GM18909 (cell line): ENCODE data around the gene NR2C2AP.
"Not testable (repeated sequence)": the region's sequence is repeated elsewhere in the genome, so short reads cannot be mapped to it uniquely, and the experiment has no call there.

Experiments used
- ATAC-seq: cut with Tn5 transposase; IDR thresholded peaks from one replicate; pipeline ENCODE4 v1.9.1; 2021; ENCODE audit warnings: mild to moderate bottlenecking; ENCODE audit not compliant: unreplicated experiment, poor library complexity

Gene NR2C2AP

DNA sequence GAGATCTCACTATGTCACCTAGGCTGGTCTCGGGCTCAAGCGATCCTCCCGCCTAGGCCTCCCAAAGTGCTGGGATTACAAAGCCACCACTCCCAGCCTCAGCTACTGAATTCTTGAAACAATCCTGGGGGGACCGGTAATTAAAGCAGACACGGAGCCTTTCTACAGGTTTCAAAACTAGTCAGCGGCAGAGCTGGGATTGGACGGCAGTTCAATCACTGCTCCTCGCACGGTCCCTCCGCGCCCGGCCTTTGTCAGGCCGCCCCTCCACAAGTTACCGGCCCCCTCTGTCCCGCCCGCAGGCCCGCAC, 11.5 kb downstream of the NR2C2AP start:
- no peak for ATAC-seq

DNA sequence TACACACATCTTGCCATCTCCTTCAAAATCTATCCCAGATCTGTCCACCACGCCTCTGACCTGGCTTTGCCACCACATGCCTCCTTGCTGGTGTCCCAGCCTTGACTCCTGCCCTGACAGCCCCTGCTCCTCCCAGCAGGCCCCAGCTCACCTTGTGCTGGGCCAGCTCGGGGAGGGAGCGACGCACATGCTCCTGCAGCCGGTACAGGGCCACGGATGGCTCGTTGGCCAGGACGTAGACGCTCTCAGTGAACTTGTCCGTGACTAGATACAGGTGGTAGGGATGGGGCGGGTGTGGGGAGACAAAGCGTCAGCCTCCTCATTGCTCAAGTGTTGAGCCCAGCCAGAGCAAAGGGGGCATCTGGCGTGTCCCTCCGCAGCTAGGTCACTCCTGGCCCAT, 16.5 kb downstream of the NR2C2AP start:
- no peak for ATAC-seq

DNA sequence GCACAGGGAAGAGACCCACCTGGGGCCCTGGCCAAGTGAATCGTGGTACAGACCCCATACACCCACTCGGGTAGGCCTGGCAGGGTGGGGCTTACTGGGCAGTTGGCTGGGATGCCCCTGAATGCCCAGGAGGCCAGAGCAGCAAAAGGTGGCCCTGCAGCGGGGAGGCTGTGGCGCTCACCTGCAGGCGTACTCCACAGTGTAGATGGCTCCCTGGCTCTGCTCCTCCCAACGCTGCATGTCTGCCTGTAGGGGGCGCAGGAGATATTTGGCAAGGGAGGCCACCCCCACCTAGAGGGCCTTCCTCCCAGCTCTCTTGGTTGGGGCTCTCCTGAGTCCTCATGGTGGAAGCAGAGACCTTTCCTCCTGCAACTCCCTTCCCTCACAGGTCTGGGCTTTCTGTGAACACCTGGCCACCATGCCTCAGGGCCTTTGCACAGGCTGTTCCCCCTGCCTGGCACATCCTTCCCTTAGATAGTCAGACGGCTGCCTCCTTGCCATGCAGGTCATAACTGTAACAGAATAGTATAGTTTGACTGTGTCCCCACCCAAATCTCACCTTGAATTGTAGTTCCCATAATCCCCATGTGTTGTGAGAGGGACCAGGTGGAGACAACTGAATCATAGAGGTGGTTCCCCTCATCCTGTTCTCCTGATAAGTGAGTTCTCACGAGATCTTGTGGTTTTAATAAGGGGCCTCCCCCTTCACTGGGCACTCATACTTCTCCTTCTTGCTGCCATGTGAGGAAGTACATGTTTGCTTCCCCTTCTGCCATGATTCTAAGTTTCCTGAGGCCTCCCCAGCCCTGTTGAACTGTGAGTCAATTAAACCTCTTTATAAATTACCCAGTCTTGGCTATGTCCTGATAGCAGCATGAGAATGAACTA, 17.1 kb downstream of the NR2C2AP start:
- ATAC-seq = no peak

DNA sequence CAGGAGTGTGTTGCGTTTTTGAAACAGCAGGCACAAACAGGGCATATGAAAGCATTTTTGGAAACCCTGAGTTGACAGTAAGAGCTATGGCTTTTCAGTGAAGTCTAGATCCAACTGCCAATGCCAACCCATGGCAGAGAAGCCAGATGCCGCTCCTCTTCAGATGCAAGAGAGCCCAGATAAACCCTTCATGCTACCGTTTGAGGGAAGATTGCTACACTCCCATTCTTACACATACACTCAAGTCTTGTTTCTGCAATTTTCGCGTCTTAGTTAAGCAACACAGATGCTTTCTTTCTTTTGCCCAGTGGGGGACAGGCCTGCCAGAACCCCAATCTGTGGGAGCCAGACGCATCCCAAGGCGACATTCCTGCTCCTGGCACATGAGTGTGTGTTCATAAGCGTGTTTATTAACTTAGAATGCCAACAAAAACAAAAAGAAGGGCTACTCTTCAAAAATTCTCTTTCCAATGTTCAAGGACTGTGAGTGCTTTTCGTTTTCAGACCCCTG, 21.7 kb downstream of the NR2C2AP start:
- ATAC-seq = no peak

DNA sequence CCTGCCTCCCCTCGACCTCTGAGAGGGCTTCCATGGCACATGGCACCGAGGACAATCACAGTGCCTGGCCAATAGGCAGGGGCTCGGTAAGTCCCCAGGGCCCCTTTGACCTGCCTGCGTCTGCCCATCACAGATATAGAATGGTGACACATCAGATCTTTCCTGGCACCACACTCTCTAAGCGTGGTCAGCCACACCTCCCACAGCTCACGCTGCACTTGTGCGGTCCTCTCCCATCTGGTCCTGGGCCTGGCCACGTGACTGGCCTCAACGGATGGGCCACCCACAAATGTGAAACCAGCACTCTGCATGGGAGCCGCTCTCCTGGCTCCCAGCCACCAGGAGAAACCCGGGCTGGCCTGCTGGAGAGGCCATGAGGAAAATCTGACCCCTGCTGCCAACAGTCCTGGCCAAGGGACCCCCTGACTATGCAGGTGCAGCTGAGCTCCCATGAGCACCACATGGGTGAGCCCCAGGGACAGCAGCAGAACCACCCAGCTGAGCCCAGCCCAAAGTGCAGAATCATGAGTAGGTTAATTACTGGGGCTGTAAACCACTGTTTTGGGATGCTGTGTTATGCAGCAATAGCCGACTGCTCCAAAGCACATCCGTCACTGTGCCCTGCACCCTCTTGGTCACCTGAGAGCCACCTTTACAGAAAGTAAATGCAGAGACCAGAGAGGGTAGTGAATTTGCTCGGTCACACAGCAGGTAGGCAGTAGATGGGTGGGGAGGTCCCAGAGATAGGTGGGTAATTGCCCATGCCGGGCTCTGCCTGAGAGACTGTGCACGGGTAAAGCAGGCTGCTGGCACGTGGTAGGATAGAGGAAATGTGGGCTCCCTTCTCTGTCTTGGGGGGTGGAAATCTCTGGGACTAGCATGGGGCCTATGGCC, 23.4 kb downstream of the NR2C2AP start:
- no peak for ATAC-seq

DNA sequence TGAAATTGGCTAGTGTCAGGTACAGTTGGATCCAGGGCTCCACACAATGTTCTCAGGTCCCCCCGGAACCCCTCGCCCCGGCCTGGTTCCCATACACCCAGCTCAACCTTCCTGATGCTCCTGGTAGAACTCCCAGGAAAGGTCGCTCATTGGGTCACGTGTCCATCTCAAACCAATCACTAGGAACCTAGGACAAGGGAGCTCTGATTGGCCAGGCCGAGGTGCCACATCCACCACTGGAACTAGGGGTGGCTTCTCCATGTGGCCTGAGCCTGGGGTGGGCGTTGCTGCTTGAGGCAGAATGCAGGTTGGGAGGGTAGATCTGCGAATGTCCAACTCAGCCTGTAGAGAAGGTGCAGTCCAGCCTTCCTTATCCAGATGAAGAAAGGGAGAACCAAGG, 26.3 kb downstream of the NR2C2AP start:
- no peak for ATAC-seq

DNA sequence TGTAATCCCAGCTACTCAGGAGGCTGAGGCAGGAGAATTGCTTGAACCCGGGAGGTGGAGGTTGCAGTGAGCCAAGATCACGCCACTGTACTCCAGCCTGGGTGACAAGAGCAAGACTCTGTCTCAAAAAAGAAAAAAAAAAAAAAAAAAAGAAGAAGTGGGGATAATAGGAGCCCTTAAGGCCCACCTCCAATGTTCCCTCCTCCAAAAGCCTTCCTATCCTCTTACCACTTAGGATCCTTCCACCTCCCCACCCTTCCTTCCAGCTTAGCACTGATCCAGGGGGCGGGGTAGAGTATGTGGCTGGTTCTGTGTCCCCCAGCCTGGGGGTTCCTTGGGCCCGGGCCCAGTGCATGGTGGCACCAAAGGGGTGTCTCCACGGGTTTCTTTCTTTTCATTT, 30.0 kb downstream of the NR2C2AP start:
- not testable (repeated sequence) for ATAC-seq

DNA sequence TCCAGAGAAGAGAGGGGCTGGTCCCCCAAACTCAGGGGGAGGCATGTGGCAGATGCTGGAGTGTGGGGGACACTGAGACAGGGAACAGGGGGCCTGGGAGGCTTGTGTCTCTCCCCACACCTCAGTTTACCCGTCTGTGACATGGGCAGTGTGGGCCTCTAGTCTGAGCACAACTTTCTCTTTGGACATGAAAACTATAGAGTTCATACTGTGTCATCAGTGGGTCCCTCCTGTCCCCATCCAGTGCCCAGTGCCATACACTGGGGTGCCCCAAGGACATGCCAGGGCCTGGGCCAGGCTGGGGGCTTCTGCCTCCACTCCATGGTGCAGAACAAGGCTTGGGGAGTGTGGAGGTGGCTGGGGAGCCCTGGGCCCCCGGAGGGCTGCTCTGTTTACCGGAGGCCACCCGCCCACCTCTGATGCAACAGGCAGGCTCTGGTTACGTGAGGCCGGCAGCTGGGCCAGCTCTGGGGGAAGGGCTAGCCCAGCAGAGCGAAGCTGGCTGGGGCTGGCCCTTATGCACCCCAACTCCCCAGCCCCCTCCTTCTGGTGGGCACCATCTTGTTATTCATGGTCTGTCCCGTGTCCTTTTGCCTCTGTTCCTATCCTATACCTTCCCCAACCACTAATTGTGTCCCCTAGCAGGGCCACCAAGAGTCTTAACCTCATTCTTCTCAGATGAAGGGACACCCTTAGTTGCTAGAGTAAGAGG, 31.2 kb downstream of the NR2C2AP start:
- no peak for ATAC-seq

DNA sequence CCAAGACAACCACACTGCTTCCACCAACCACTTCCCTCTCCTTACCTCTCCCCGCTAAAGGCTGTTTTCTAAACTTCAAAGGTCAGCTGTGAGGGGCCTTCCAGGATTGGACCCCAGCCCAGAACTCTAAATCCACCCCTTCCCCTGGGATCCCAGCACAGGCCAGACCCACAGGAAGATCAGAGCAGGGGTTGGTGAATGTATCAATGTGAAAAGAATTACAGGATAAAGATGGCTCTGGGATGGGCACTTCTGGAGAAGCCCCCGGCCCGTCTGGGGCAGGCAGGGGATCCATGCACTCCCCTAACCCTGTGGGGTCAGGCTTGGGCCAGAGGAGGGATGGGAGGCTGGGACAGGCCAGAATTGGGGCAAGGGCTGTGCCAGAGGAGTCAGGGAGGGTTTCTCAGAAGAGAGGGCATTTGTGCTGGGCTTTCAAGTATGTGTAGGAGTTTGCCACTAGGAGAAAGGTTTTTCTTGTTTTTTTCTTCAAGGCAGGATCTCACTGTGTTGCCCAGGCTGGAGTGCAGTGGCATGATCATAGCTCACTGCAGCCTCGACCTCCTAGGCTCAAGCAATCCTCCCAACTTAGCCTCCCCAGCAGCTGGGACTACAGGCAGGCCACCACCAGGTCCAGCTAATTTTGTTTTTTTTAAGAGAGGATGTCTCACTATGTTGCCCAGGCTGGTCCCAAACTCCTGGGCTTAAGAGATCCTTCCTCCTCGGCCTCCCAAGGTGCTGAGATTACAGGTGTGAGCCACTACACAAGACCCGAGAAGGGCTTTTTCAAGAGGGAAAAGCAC, 32.1 kb downstream of the NR2C2AP start:
- ATAC-seq = no peak

DNA sequence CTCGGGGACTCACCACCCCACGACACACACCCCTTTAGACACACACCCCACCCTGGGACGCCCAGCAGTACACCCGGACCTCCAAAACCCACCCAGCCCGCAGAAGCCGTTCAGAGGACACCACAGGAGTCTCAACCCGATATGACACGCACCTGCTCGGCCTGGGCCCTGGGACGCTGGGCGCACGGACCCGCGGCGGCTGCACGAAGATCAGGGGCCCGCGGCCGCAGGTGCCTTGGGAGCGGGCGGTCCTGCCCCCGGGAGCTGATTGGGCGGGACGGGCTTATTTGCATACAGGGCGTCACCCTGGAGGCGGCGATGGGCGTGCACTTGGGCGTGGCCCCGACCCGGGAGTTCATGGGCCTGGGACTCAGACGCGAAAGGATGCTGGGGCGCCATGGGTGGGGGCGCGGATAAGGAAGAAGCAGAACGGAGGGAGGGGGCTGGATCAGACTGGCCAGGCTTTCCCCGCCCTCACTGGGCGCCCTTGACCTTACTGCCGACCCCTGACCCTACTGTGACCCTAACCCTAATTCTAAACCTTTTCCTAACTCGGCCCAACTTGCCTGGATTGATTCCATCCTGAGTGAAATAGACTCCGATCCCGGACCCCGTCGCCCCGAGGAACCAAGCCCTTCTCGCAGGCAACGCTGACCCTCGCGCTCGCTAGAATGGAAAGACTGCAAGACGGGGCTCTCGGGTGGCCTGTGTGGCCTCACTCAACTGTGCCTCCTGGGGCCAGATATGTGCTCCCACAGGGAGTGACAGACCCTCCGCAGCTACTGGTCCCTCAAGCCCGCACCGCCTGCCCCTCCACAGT, 33.0 kb downstream of the NR2C2AP start, which contains the start of gene MEF2B:
Gene MEF2B, minus strand, starts transcription at position 211 of the 820 bp plus-strand sequence. CDS start 19,528 bp downstream, outside the sequence.
- ATAC-seq = peak; percentile 88

DNA sequence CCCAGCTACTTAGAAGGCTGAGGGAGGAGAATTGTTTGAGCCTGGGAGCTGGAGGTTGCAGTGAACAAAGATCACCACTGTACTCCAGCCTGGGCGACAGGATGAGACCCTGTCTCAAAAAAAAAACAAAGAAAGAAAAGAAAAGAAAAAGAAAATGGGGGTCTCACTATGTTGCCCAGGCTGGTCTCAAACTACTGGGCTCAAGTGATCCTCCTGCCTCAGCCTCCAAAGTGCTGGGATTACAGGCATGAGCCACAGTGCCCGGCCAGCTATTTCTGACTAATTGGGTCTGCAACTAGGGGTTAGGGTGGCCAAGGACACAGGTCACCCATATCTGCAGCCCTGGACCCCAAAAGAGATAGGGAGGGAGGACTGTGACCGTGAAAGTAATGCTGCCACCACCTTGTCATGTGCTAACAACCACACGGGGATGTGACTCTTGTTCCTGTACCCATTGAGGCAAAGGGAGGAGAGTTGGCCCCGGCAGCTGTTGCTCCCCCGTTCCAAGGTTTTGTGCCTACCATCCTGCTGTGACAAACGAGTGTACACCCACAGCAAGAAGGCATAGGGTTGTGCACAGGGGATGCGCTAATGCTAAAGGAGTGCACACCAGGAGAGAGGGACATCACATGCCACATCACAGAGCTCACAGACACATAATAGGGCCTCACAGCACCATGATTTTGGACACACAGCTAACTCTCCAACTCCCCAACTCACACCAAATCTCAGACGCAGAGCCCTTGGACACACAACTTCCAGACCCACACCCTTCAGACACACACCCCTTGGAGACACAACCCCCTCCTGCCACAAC, 33.8 kb downstream of the NR2C2AP start:
- ATAC-seq = peak; percentile 4

DNA sequence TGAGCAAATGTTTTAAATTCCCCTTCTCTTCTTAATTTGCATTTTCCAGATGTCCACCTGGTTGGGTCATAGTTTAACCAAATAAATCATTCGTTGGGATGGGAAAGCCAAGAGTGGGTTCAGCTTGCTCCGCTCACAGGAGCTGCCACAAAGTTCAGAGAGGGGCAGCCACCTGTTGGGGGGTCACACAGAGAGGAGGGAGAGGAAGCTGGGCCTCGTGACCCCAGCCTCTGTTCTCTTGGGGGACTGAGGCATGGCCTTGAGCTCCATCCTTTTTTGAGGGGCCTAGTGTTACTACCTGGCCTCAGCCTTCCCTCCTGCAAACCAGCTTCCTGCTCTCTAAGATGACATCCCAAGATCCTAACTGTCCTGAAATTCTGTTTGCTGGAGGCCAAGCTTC, 35.6 kb downstream of the NR2C2AP start:
- no peak for ATAC-seq

DNA sequence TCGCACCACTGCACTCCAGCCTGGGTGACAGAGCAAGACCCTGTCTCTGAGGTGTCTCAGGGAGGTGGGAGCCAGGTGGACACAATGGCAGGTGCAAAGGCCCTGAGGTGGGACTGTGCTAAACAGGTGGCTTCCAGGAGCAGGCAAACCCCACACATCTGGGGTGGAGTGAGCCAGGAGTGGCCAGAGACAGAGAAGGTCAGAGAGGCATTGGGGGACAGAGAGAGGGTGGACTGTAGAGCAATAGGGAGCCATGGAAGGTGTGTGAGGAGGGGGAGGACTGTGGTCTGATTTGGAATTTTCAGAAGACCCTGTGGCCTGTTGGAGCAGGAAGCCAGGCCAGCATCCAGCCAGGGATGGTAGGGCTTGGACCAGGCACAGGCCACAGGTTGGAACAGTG, 37.8 kb downstream of the NR2C2AP start:
- ATAC-seq = no peak

DNA sequence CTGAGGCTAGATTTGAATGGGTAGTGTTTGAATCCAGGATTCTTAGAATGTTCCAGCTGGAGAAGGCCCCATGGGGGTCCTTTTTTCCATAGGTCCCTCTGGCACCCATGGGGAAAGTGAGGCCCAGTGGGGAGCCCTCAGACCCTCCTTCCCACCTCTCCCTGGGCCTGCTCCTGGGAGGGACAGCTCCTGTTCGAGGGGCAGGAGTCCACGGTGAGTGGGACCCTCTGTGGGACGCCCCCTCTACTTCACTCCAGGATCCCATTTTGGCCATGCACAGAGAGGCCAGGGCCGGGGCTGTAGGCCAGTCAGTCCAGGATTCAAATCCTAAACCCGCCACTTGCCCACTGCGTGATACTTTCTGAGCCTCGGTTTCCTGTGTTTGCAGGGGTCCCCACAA, 40.7 kb downstream of the NR2C2AP start:
- no peak for ATAC-seq

DNA sequence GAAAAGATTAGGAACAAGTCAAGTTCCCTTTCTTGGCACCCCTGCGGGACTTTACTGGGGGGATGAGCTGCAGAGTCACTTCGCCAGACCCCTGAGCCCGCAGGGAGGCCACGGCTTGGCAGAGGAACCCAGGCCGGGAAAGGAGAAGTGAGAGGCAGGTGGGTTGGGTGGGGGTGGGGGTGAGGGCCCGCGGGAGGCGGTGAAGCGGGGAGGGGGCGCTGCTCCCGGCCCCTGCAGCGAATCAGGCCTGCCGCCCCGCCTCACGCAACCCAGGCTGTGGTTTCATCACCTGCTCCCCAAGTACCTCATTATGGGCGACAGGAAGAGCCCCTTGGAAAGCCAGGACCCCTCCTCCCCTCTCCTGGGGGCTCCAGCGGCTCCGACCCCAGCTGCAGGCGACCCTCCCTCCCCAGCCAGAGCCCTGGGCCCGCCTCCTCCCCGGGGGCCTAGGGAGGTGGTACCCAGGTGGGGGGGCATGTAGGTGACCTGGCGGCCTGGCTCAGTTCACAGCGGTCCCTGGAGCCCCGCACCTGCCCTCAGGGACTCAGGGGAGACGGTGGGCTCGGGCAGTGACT, 42.7 kb downstream of the NR2C2AP start:
- no peak for ATAC-seq

DNA sequence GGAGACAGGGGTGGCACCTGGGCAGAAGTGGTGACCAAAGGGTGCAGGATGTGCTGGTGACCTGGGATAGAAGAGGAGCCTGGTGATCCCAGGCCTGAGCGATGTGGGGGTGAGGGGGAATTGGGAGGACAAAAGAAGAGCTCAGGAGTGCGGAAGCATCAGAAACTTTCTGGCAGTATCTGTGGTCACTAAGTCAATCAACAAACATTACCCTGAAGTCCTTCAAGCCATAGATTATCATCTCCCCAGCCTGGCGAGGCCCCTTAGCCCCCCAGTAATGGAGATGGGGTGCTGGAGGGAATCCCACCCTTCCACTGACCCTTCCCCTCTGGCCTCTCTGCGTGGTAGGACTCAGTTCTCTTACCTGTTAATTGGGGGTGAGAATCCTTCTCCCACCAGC, 43.7 kb downstream of the NR2C2AP start:
- no peak for ATAC-seq

DNA sequence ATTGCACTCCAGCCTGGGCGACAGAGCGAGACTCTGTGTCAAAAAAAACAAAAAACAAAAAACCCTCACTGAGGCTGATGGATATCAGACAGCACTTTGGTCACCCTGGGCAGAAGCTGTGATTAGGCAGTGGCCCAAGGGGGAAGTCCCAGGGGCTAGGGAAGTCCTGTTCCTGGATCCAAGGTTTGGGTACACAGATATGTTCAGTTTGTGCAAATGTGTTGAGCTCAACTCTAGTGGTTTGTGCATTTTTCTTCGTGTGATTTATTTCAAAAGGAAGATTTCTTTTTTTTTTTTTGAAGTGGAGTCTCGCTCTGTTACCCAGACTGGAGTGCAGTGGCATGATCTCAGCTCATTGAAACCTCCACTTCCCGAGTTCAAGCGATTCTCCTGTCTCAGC, 45.4 kb downstream of the NR2C2AP start:
- no peak for ATAC-seq
